HK-2 (cell line): ENCODE results near the gene LRCH1.
"Not testable (repeated sequence)": the region's sequence is repeated elsewhere in the genome, so short reads cannot be mapped to it uniquely, and the experiment has no call there.

Experiments
- DNase-seq: peaks from one replicate; pipeline ENCODE4 v3.0.0-alpha.2; 2018; ENCODE audit not compliant: unreplicated experiment

Gene LRCH1

GRCh38 chr13:46552889-46553520, at the start of gene LRCH1:
LRCH1 (plus strand) TSS chr13:46553170; CDS start chr13:46553397, 227 bp downstream.
- DNase-seq, result peak; percentile 85

DNA sequence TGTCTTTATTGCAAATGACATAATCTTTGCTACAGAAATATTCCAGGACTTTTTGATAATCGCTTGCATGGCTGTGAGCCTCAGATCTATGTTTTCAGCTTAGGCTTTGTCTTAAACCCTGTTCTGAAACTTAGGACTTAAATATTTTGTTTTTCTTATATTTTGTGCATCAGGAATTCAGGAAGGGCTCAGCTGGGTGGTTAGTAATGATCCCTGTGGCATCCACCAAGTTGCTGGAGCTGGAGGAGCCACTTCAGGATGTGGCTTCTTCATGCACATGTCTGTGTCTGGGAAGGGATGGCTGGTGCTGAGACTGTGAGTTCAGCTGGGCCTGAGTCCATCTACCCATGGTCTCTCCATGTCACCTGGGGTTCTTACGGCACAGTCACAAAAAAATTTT, 48.9 kb upstream of the LRCH1 start:
- DNase-seq, result no peak

DNA sequence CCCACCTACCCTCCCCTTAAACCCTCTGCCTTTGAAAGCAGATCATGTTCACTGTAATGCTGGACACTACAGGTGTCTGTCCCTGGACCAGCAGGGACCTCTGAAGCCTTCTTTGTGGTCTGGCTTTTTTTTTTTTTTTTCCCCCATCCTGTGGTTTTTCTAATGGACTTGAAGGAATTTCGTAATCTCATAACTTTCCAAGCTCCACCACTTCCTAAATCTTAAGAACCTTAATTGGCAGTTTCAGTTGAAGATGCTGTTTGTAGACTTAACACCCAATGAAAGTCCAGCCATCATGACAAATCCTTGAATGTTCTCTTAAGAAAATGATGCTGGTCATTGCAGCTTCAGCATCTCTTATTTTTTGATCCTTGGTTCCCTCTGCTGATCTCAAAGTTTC, 45.0 kb upstream of the LRCH1 start:
- no peak for DNase-seq

DNA sequence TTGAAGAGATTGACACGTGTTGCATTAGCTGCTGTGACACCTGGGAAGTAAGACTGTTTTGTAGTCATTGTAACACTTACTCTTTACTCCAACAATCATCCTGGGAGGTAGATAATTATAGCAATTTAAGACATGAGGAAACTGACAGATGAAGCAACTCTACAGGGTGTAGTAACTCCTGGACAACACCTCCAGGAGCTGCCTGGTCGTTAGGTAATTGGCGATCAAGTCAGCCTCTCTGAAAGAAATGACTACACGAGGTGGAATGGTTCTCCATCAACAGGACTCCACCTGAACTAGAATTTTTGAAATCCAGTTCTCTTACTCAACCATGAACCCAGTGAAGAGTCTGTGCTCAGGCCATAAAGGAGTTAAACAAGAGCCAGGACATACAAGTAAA, 43.0 kb upstream of the LRCH1 start:
- no peak for DNase-seq

GRCh38 chr13:46515803-46516202, 37.2 kb upstream of the LRCH1 start:
- no peak for DNase-seq

GRCh38 chr13:46516599-46517338, 36.2 kb upstream of the LRCH1 start:
- no peak for DNase-seq

- not testable (repeated sequence) for DNase-seq
Observed at GRCh38 chr13:46517748-46518147, 35.2 kb upstream of the LRCH1 start.

DNA sequence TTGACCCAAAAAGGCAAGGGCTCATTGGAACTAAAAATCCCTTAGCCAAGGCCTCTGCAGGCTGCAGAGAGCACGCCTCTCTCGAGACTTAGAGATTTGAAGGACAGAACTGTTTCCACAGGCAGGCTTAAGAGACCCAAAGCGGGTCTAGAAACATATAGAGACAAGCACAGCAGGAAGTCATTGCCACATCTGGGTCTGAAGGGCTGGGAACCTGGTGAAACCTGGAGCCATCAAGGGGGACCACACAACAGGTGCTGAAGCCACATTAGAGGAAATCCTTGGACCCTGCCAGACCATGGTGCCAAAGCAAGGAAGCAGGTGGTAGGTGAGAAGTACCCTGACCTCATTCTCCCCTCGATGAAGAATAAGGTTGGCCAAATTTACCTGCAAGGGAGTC, 33.8 kb upstream of the LRCH1 start:
- no peak for DNase-seq

DNA sequence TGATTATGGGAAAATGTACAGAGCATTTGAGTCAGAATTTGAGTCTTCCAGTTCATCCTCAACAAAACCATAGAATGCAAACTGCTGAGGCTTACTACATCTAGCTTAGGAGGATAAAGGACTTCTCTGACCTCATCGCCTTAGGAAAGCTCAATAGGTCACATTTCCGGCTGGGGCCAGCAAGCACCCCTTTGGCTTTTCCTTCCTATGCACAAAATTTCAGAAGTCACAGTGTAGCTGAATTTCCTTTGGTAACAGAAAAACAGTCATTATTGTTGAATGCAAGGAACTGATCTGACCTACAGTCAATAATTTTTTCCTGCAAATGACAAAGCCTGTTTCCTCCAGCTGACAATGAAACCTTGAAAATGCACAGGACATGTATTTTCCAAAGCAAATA, 32.8 kb upstream of the LRCH1 start:
- DNase-seq, result no peak

DNA sequence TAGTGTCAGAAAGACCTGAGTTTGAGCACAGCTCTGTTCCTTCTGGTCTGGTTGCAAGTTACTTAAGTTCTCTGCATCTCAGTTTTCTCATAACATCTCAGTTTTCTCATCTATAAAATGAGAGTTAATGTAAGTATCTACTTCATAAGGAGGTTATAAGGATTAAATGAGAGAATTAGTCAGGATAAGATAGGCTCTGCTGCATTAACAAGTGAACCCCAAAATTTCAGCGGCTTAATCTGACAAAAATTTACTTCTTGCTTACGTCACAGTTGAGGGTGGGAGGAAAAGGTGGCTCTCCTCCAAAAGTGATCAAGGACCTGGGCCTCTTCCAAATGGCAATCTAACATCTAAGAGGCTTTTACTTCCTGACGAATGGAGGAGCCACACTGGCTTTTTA, 31.5 kb upstream of the LRCH1 start:
- no peak for DNase-seq

DNA sequence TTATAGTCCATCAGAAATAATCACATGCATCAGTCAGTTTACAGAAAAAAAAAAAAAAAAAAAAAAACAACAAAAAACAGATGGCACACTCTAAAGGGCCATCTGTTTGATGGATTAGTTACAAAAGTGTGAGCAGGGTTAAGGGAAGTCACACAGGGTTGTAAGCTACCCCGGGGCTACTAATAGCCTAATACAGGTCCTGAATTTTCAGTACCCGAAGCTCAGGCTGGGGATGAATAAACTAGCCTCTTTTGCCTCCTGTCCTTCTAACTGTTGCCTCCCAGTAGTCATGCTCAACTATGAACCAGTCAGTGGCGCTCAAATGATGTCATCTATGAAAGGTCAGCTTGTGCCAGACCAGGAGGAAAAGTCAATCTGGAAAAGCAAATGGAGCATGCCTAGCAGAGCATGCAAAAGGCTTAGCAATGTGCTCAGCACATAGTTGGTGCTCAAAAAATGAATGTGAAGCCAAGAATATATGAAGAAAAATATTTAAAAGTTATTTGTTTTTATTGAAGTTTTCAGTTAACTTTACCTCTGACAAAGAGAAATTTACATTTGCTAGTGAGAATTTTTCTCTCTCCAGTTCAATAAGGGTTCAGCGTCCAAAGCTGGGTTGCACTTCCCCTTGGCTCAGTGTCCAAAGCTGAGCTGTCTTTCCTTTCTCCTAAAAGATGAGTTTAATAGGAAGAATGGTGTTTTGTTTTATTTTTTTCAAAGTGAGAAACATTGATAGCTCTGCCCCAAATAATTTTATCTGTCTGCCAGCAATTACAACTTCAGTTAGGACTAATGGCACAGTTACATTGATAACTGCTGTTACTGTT, 30.8 kb upstream of the LRCH1 start:
- DNase-seq, result no peak

GRCh38 chr13:46522748-46523030, 30.3 kb upstream of the LRCH1 start:
- DNase-seq, result no peak

DNA sequence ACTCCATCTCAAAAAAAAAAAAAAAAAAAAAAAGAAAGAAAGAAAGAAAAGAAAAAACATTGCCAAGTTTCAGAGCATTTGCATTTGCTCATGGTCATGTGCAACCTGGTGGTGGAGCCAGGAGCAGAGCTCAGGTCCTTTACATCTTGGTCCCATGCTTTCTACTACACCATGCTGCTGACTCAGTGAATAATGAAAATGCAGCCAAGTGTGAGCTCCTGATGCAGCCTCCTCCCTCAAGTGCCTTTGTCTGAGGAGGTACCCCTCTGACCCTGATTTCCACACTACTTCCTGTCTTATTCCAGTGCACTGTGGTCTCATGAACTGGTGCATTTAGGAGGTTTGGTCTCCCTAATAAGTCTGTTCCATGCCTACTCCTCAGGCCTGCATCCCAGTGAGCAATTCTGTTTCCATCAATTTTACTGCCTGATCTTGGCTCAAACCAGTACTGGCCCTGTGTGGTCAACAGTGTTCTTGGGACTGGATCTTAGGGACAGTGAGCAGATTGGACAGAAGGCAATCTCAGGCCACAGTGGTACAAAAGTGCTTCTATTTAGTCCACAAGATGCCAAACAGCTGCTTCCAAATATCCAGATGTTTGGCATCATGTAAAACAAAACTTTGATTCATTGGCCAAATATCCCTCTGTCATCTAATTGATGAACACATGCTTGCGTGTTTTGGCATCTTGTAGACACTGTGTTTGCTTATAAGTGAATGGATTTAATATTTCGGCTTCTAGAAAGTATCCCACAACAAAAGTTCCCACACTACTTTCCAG, 28.8 kb upstream of the LRCH1 start:
- DNase-seq, result no peak

DNA sequence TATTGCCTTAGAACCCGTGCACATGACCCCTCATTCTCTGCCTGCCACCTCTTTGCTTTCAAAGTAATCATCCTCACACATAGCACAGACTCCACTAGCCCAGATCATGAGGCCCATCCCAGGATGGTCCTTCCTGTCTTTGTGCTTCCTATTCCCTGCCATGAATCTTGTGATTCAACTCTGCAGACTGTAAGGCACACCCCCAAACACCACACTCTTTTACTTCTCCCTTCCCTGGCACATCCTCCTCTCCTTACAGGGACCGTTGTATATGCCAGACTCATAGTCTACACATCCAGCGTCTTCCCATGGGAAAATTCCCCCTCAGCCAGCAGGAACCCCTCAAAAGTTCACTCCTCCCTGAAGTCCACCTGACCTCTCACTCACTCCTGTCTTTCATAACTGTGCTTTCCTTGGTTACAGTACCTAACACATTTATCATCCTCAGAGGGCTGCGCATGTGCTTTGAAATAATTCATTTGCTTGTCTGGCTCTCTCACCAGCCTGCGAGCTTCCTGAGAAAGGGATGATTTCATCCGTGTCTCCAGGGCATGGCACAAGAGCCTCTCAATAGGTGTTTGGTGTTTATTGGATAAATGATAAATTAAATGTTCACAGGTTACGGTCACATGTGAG, 26.8 kb upstream of the LRCH1 start:
- DNase-seq, result no peak

- DNase-seq, result no peak
Observed at GRCh38 chr13:46526740-46527139, 26.2 kb upstream of the LRCH1 start.

GRCh38 chr13:46527237-46527636, 25.7 kb upstream of the LRCH1 start:
- DNase-seq, result no peak

DNA sequence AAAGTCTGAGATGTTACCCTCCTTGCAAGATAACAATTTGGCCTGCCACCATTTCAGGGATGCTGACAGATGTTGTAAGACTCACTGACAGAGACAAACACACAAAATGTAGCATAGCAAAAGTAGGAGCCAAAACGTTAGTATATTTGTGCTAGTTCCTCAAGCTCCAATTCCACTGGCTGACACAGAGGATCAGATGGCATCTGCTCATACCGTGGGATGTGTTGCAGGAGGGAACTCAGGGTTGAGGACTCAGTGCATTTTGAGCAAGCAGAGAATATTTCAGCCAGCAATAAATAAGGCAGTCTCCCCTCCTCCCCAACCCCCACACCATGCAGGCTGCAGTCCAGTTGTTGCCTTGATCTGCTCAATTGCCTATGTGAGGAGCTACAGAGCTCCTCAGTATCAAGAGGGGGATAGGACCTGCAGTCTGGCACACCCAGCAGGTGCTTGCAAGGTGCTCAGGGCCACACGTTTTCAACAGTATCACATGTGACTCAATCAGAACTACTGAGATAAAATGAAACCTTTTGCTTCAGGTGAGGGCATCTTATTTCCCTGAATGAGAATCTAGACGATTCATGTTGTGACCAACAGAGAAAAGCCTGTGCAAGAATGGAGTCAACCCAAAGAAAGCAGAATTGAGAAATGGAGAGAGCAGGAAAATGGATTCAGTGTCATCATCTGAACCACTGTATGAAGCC, 23.6 kb upstream of the LRCH1 start:
- DNase-seq, result no peak

- no peak for DNase-seq
Observed at GRCh38 chr13:46530084-46530935, 22.7 kb upstream of the LRCH1 start.

- no peak for DNase-seq
Observed at GRCh38 chr13:46531953-46532352, 21.0 kb upstream of the LRCH1 start.

DNA sequence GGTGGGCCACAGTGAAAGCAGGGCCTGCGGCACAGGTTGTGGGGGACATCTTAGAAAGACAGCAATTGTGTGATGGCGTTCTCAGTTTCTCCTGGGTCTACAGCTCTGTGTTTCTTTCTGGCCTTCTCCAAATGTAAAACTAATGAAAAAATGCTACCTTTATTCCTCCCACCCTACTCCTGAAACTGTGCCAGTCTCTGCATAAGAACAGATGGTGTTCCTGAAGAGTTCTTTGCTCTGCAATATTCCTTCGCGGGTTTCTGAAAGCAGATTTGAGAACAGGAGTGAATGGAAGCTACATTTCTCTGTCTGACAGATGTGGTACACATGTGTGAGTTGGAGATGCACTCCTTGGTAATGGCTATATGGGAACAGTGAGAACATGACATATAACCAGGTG, 18.0 kb upstream of the LRCH1 start:
- DNase-seq, result no peak
